Activated naive CD8-positive, alpha-beta T cell (primary cell): ENCODE results near the gene CCSER2.

ENCODE experiments used
- H3K27ac Mint-ChIP-seq: one replicate; pipeline ENCODE4 v1.8.0; 2021; ENCODE audit warnings: mixed read lengths
- H3K27me3 Mint-ChIP-seq: one replicate; pipeline ENCODE4 v1.8.0; 2021; ENCODE audit warnings: mixed read lengths
- H3K36me3 Mint-ChIP-seq: one replicate; pipeline ENCODE4 v1.8.0; 2021; ENCODE audit warnings: mixed read lengths
- H3K4me1 Mint-ChIP-seq: one replicate; pipeline ENCODE4 v1.8.0; 2021; ENCODE audit warnings: low read depth, mixed read lengths
- H3K4me3 Mint-ChIP-seq: one replicate; pipeline ENCODE4 v1.8.0; 2021; ENCODE audit warnings: mild to moderate bottlenecking, mixed read lengths
- H3K9me3 Mint-ChIP-seq: one replicate; pipeline ENCODE4 v1.8.0; 2021; ENCODE audit warnings: low read depth, mixed read lengths

The CCSER2 gene

DNA sequence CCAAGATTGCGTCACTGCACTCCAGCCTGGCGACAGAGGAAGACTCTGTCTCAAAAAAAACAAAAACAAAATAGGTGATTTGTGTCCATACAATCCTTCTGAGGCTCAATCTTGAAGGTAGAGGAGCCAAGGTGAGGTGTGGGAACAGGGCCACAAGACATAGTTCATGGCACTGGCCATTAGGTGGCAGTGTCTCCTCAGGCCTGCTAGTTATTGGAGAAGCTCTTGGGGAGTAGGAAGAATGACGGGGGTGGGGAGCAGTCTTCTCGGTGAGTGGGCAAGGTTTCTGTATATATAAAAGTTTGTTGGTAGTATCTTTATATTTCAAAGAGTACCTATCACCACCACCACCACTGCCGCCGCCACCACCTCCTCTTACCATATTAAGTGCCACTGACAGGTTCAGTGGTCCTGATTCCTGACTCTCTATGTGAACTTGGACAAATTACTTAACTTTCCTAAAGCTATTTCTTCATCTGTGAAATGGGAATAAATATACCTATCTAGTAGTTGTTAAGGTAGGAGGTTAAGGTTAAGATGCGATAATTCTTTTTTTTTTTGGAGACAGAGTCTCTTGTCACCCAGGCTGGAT, 24.0 kb downstream of the CCSER2 start:
- H3K9me3 Mint-ChIP-seq: no peaks in the 10 kb centered on the region
- H3K27ac Mint-ChIP-seq: no peak overlapping the region
- H3K36me3 Mint-ChIP-seq: peaks cover 4% of the 10 kb centered on the region
- H3K4me1 Mint-ChIP-seq: peaks cover 64% of the 10 kb centered on the region
- H3K4me3 Mint-ChIP-seq: no peak overlapping the region
- H3K27me3 Mint-ChIP-seq: no peaks in the 10 kb centered on the region

DNA sequence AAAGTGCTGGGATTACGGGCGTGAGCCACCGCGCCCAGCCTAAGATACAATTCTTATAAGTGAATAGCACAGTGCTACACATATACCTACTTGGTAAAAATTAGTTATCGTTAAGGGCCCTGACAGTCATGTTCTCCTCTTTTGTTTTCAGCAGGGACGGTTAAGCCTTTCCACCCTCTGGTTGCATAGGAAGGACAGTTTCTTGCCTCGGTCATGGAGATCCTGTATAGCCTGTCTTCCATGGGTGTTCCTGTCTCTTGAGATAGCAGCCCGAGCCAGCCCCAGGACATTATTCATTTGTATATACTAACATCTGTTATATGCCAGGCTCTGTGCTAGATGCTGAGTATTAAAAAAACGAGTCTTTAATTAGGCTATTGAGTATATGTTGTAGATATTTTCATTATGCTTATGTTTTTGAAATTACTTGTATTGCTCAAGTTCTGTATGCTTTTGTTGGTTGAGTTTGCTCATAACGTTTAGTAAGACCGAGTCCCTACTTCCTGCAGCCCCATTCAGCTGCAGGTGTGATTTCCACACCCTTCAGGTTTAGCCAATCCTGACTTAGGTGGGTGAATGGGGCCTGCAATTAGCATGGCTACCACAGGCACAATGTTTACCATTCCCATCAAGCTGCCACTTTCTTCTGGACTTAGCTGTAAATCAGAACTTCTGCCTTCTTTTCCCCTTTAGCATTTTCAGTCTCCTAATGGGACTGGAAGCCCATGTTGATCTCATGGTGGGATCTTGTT, 24.8 kb downstream of the CCSER2 start:
- H3K4me3 Mint-ChIP-seq: peak overlapping the region; percentile 7
- H3K4me1 Mint-ChIP-seq: peaks cover 73% of the 10 kb centered on the region
- H3K27me3 Mint-ChIP-seq: no peaks in the 10 kb centered on the region
- H3K27ac Mint-ChIP-seq: peak overlapping the region; percentile 16
- H3K9me3 Mint-ChIP-seq: no peaks in the 10 kb centered on the region
- H3K36me3 Mint-ChIP-seq: peaks cover 4% of the 10 kb centered on the region

GRCh38 chr10:84354623-84355022, 26.2 kb downstream of the CCSER2 start:
- Mint-ChIP-seq H3K36me3 (no peaks in the 10 kb centered on the region), H3K4me3 (peak overlapping the region; percentile 6), H3K27me3 (no peaks in the 10 kb centered on the region), H3K27ac (peak overlapping the region; percentile 52), H3K9me3 (no peaks in the 10 kb centered on the region), H3K4me1 (peaks cover 78% of the 10 kb centered on the region)

GRCh38 chr10:84355106-84355505, 26.7 kb downstream of the CCSER2 start:
- Mint-ChIP-seq H3K4me3 (peak overlapping the region; percentile 6), H3K4me1 (peaks cover 80% of the 10 kb centered on the region), H3K27ac (peak overlapping the region; percentile 35), H3K27me3 (no peaks in the 10 kb centered on the region), H3K9me3 (no peaks in the 10 kb centered on the region), H3K36me3 (no peaks in the 10 kb centered on the region)

DNA sequence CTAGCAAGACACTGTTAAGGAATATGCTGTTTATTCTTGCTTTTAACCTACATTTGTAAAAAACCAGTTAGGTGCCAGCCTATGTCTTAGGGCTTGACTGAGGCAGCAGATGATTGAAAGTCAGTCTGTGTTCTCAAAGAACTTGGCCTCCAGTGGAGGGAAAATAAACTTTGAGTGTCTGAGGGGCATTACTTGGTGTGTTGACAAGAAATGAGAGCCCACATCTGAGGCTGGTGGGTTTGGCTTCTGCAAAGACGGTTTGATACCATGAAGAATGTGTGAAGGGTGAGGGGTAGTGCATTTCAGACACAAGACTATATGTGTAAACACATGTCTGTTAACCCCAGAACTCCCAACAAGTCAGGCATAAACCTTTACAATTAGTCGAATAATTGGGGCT, 28.5 kb downstream of the CCSER2 start:
- no peaks in the 10 kb centered on the region for H3K36me3 Mint-ChIP-seq
- H3K27ac Mint-ChIP-seq: peak overlapping the region; percentile 43
- peaks cover 90% of the 10 kb centered on the region for H3K4me1 Mint-ChIP-seq
- peak overlapping the region; percentile 42 for H3K4me3 Mint-ChIP-seq
- H3K9me3 Mint-ChIP-seq: no peaks in the 10 kb centered on the region
- no peaks in the 10 kb centered on the region for H3K27me3 Mint-ChIP-seq

DNA sequence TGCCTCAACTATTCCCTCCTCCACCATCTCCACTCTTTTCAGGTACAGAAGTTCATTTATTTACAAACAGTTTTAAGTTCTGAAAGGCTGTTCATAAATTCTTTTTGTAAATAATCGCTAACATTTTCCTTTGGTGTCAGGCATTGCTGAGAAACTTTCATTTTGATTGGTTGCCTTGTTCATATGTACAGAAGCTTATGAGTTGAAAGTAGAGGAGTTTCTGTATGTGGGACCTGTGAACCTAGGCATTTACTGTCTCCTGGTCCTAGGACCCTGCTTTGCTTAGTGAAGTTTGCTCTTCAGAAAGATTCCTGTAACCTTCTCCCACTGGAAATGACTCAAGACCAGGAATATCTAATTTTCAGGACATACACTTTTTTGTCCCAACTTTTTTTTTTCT, 30.4 kb downstream of the CCSER2 start:
- peaks cover 88% of the 10 kb centered on the region for H3K4me1 Mint-ChIP-seq
- no peak overlapping the region for H3K4me3 Mint-ChIP-seq
- H3K27me3 Mint-ChIP-seq: no peaks in the 10 kb centered on the region
- no peaks in the 10 kb centered on the region for H3K9me3 Mint-ChIP-seq
- H3K36me3 Mint-ChIP-seq: no peaks in the 10 kb centered on the region
- peak overlapping the region; percentile 46 for H3K27ac Mint-ChIP-seq

DNA sequence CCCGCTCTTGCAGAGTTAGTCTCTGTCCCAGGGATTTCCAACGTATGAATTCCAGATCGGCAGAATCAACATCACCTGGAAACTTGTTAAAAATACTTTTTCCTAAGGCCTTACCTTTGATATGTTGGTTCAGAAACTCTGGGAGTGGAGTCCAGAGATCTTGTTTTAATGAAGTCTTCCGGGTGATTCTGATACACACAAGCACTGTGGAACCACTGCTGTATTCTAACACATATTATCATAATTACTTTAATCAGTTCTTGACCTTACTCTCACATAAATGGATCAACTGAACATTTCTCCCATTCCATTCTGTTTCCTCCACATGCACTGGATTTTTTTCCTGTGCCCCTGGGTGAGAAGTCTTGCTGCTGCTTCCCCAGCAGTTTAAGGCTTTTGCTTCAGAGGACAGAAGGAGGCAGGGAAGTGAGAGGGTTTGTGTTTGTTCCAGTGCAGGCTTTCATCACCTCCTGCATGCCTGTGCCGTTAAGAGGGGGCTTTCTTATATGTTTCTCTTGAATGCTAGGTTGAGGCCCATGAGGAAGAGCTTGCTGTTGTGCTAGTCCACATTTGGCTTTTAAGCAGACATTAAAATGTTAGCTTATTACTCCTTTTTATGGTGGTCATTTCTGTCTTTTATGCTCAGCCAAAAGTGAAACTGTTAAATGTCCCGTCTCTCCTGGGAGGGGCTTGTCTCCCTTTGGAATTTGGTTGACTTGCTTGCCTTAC, 32.4 kb downstream of the CCSER2 start:
- Mint-ChIP-seq H3K27me3 (no peaks in the 10 kb centered on the region), H3K4me3 (peak overlapping the region; percentile 1), H3K4me1 (peaks cover 80% of the 10 kb centered on the region)

DNA sequence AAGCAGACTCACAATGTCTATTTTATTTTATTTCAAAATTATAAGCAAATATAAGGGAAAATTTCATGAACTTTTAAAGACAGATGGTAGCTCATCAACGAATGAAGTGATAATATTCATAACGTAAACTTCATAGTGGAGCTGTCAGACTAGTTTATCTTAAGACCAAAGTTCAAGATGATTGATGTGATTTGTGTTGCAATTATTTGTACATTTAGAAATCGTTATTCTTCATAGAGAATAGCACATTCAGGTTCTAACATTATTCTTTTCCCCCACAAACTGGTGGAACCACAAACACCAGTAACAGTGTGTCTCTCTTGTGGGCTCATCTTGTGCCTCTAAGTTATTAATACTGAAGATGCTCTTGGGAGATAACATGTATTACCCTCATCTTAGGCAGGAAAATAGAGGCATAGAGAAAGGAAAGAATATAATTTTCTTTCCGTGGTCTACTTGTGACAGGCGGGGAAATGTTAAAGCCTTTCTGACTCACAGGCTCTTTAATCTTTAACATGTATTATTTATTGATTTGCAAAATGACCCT, 37.0 kb downstream of the CCSER2 start:
- H3K9me3 Mint-ChIP-seq: peaks cover 4% of the 10 kb centered on the region
- H3K27ac Mint-ChIP-seq: peak overlapping the region; percentile 47
- H3K36me3 Mint-ChIP-seq: peaks cover 2% of the 10 kb centered on the region
- H3K4me3 Mint-ChIP-seq: peak overlapping the region; percentile 15
- no peaks in the 10 kb centered on the region for H3K27me3 Mint-ChIP-seq
- H3K4me1 Mint-ChIP-seq: peaks cover 72% of the 10 kb centered on the region

More for the DNA sequence above, 32.4 kb downstream of the CCSER2 start:
- H3K36me3 Mint-ChIP-seq: peaks cover 2% of the 10 kb centered on the region
- H3K27ac Mint-ChIP-seq: peak overlapping the region; percentile 77
- H3K9me3 Mint-ChIP-seq: no peaks in the 10 kb centered on the region

GRCh38 chr10:84366041-84366440, 37.7 kb downstream of the CCSER2 start:
- Mint-ChIP-seq H3K36me3 (peaks cover 2% of the 10 kb centered on the region), H3K4me1 (peaks cover 66% of the 10 kb centered on the region), H3K27ac (peak overlapping the region; percentile 47), H3K27me3 (no peaks in the 10 kb centered on the region), H3K9me3 (peaks cover 4% of the 10 kb centered on the region), H3K4me3 (no peak overlapping the region)

DNA sequence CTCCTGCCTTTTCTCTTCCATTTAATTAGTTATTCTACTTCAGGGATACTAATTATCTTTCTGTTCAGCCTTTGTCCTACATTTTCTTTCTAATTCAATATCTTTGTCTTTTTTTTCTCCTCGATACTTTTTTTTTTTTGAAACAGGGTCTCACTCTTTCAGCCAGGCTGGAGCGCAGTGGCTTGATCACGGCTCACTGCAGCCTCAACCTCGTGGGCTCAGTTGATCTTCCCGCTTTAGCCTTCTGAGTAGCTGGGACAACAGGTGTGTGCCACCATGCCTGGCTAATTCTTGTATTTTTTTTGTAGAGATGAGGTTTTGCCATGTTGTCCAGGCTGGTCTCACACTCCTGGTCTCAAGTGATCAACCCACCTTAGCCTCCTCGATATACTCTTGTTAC, 38.9 kb downstream of the CCSER2 start:
- Mint-ChIP-seq H3K36me3 (peaks cover 3% of the 10 kb centered on the region), H3K4me3 (no peak overlapping the region), H3K4me1 (peaks cover 68% of the 10 kb centered on the region), H3K27me3 (no peaks in the 10 kb centered on the region), H3K9me3 (peaks cover 4% of the 10 kb centered on the region), H3K27ac (peak overlapping the region; percentile 62)

DNA sequence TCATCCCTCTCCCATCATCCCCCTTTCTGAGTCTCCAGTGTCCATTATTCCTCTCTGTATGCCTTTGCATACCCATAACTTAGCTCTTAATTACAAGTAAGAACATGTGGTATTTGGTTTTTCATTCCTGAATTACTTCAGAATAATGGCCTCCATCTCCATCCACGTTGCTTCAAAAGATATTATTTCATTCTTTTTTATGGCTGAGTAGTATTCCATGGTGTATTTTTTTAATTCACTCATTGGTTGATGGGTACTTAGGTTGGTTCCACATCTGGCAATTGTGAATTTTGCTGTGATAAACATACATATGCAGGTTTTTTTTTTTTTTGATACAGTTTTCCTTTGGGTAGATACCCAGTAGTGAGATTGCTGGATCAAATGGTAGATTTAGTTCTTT, 40.4 kb downstream of the CCSER2 start:
- Mint-ChIP-seq H3K4me1 (peaks cover 61% of the 10 kb centered on the region), H3K9me3 (peaks cover 4% of the 10 kb centered on the region), H3K27me3 (no peaks in the 10 kb centered on the region), H3K4me3 (no peak overlapping the region), H3K36me3 (peaks cover 3% of the 10 kb centered on the region), H3K27ac (peak overlapping the region; percentile 67)

DNA sequence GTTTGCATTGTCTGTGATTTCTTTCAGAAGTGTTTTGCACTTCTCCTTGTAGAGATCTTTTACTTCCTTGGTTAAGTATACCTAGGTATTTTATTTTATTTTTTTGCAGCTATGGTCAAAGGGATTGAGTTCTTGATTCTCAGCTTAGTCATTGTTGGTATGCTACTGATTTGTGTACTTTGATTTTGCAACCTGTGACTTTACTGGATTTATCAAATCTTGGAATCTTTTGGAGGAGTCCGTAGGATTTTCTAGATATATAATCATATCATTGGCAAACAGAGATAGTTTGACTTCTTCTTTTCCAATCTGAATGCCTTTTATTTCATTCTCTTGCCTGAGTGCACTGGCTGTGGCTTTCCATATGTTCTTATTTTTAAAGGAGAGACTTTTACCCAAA, 41.9 kb downstream of the CCSER2 start:
- H3K9me3 Mint-ChIP-seq: peaks cover 4% of the 10 kb centered on the region
- H3K4me3 Mint-ChIP-seq: no peak overlapping the region
- peak overlapping the region; percentile 67 for H3K27ac Mint-ChIP-seq
- peaks cover 61% of the 10 kb centered on the region for H3K4me1 Mint-ChIP-seq
- peaks cover 4% of the 10 kb centered on the region for H3K36me3 Mint-ChIP-seq
- H3K27me3 Mint-ChIP-seq: no peaks in the 10 kb centered on the region

DNA sequence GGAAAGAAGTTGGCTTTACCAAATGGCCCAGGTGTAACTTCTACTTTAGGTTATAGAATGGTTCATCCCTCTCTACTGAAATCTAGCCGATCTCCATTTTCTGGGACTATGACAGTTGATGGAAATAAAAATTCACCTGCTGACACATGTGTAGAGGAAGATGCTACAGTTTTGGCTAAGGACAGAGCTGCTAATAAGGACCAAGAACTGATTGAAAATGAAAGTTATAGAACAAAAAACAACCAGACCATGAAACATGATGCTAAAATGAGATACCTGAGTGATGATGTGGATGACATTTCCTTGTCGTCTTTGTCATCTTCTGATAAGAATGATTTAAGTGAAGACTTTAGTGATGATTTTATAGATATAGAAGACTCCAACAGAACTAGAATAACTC, 43.6 kb downstream of the CCSER2 start:
- peaks cover 4% of the 10 kb centered on the region for H3K36me3 Mint-ChIP-seq
- peaks cover 4% of the 10 kb centered on the region for H3K9me3 Mint-ChIP-seq
- peak overlapping the region; percentile 61 for H3K27ac Mint-ChIP-seq
- peaks cover 62% of the 10 kb centered on the region for H3K4me1 Mint-ChIP-seq
- no peaks in the 10 kb centered on the region for H3K27me3 Mint-ChIP-seq
- no peak overlapping the region for H3K4me3 Mint-ChIP-seq

DNA sequence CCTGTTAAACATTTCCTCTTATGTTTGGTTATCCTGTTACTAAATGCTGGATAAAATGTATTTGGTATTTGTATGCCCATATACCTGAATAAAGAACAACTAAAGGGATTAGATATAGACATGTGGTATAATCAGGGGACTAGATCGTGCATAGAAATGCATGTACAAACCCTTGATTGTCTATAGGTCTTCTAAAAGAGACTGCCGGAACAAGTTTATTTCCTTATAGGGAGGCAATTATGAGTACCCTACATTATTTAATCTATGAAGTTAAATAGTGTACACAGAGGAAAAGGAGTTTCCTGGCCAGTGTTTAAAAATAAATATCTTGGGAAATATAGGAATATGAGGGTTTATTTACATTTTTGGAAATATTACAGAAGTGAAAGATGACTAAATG, 44.6 kb downstream of the CCSER2 start:
- peaks cover 59% of the 10 kb centered on the region for H3K4me1 Mint-ChIP-seq
- H3K27ac Mint-ChIP-seq: peak overlapping the region; percentile 22
- H3K27me3 Mint-ChIP-seq: no peaks in the 10 kb centered on the region
- H3K36me3 Mint-ChIP-seq: peaks cover 4% of the 10 kb centered on the region
- no peak overlapping the region for H3K4me3 Mint-ChIP-seq
- H3K9me3 Mint-ChIP-seq: peaks cover 4% of the 10 kb centered on the region

DNA sequence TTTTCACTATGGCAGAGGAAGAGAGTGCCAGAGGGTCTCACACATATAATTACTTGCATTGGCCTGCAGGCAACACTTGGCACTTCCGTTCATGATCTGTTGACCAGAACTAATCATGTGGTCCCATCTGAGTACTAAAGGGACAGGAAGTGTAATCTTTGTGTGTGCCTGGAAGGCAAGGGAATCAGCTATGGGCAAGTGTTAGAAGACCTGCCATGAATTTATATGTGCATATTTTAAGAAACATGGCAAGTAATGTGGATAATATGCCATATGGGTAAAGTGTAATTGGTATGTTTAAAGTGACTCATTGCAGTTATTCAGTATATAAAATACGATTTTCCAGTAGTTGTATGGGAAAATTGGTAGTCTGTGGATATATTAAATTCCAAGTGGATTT, 46.1 kb downstream of the CCSER2 start:
- Mint-ChIP-seq H3K9me3 (no peaks in the 10 kb centered on the region), H3K4me1 (peaks cover 62% of the 10 kb centered on the region), H3K27ac (peak overlapping the region; percentile 37), H3K4me3 (no peak overlapping the region), H3K36me3 (peaks cover 4% of the 10 kb centered on the region), H3K27me3 (no peaks in the 10 kb centered on the region)
